ENCODE measurements around the gene UTP20.

DNA sequence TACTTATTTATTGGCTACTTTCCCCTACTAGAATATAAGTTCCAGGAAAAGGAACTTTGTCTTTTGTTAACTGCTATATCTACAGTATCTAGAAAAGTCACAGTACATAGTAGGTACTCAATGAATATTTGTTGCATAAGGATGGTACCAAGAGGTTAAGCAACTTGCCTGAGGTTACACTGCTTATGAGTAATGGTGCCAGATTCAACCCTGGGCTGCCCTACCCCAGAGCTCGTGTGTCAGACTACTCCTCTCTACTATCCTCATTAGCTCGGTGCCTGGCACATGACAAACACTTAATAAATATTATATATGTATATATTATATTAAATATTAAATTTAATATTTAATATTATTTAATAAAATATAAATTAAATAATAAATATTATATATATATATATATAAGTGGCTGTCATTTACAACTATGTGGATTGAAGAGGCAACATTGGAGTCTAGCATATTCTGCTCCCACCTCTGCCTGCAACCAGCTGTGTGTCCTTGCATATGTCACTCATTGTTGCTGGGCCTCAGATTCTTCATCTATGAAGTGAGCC lies 25.4 kb downstream of the UTP20 start:
- TF ChIP-seq, protein P1, sequence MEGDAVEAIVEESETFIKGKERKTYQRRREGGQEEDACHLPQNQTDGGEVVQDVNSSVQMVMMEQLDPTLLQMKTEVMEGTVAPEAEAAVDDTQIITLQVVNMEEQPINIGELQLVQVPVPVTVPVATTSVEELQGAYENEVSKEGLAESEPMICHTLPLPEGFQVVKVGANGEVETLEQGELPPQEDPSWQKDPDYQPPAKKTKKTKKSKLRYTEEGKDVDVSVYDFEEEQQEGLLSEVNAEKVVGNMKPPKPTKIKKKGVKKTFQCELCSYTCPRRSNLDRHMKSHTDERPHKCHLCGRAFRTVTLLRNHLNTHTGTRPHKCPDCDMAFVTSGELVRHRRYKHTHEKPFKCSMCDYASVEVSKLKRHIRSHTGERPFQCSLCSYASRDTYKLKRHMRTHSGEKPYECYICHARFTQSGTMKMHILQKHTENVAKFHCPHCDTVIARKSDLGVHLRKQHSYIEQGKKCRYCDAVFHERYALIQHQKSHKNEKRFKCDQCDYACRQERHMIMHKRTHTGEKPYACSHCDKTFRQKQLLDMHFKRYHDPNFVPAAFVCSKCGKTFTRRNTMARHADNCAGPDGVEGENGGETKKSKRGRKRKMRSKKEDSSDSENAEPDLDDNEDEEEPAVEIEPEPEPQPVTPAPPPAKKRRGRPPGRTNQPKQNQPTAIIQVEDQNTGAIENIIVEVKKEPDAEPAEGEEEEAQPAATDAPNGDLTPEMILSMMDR (IDR thresholded peaks at IDR 0.05): no peak
- TF ChIP-seq POLR2A (IDR thresholded peaks at IDR 0.05): no peak

All from thyroid gland (tissue), 4 donors.